CD4-positive, alpha-beta T cell treated with Interferon gamma for 1 hour (primary cell): ENCODE measurements around the gene WFDC2.
A peak's percentile ranks its signal among the peaks of the same experiment; 100 is the strongest.

Experiments
- DNase-seq: peaks from one replicate; pipeline ENCODE4 v3.0.0-alpha.2; 2020

The WFDC2 gene, protein sequence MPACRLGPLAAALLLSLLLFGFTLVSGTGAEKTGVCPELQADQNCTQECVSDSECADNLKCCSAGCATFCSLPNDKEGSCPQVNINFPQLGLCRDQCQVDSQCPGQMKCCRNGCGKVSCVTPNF

DNA sequence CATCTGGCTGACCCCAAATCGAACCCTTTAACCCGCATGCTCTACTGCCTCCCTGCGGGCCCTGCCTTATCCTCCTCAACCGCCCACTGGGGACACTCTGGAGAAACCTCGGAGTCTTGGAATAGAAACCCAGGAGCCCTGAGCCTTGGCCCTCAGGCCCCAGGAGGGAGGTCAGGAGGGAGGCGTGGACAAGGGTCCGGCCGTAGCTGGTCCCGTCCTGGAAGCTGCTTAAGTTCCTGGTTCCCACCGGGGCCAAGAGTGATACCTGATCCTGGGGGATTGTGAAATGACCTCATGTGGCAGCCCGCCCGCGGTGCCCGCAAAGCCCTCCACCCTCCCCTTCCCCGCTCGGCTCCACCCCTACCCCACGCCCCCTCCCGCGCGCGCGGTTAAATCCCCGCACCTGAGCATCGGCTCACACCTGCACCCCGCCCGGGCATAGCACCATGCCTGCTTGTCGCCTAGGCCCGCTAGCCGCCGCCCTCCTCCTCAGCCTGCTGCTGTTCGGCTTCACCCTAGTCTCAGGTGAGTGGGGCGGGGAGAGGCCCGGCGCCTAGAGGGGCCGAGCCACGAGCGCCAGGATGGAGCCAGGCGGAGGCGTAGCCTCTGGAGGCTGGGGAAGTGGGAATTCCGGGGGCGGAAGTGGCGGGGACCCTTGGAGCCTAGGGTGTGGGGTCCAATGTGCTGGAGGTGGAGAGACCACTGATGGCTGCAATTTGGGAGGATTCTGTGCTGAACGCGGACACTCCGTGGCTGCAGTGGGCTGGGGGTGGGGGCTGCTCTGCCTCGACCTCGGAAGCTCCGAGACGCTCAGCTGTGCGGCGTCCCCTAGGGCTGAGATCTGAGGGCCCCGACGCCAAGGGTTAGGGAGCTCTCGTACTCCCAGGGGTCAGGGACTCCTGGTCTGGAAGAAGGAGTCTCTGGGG, at the start of gene WFDC2:
TSS of gene WFDC2 (plus strand) at position 418 of the 926 bp plus-strand sequence. CDS start at position 447, 29 bp downstream.
- DNase-seq: no peak

- DNase-seq: no peak
Measured at GRCh38 chr20:45420125-45420524, 49.4 kb upstream of the WFDC2 start.

DNA sequence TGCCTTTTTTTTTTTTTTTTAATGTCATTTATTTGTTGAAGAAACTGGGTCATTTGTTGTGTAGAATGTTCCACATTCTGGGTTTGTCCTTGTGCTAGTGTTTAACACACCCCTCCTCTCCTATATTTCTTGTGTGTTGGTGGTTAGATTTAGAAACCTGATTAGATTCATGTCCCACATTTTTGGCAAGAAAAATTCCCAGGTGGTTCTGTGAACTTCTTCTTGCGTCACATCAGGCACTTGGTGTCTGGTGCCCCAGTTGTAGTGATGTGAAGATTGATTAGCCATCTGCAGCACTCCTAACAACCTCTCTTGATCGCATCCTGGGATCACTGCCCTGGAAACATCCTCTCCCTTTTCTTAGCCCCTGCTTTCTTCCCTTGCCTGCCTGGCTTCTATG, 45.9 kb upstream of the WFDC2 start:
- DNase-seq: no peak

- no peak for DNase-seq
Measured at GRCh38 chr20:45425561-45425960, 44.0 kb upstream of the WFDC2 start.

- DNase-seq: no peak
Measured at GRCh38 chr20:45426320-45427016, 43.1 kb upstream of the WFDC2 start.

DNA sequence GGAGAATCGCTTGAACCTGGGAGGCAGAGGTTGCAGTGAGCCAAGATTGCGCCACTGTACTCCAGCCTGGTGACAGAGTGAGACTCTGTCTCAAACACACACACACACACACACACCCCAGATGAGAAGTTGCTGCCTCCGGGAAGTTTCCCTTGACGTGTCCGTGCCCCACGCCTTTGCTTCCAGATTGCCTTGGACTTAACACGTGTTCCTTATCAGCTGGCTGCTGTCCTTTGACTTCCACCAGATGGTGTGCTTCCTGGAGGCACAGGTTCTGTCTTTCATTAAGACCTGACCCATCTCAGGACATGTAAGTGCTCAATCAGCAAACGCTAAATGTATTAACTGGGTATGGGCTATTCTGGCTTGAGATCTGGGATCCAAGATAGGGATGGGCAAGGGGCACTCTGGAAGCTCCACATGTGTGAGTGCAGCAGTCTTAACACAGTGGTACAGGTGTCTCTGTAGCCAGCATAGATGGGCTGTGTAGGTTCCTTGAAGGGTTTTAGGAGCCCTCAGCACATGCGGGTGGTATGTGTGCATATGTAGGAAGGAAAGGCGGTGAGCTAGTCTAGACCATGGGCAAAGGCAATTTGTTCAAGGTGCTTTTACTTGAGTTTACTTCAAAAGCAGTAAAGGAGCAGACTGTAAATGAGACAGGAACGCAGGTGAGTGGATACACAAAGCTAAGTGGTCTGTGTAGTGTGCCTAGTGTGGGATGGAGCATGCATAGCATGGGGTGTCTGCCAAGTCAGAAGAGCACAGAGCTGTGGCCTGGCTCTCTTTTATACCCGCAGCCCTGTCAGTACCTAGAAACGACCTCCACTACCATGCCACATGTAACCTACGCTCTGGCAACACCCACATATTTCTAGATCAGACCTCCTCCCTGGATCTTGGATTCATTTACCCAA, 42.1 kb upstream of the WFDC2 start:
- no peak for DNase-seq

DNA sequence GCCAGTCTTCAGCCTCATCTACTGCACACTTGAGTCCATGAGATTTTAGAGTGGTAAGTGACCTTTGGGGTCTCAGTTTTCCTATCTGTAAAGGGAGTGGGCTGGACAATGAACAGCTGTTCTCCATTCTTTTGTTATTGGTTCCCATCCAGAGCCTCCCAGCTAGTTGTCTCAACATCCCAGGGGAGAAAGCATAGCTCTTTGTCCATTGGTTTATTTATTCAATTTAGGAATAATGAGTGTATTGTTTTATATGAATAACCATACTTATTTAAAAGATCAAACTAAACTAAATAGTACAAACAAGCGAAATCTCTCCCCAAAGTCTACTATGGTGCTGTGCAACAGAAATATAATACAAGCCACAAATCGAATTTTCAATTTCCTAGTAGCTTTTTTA, 39.9 kb upstream of the WFDC2 start:
- DNase-seq: no peak

DNA sequence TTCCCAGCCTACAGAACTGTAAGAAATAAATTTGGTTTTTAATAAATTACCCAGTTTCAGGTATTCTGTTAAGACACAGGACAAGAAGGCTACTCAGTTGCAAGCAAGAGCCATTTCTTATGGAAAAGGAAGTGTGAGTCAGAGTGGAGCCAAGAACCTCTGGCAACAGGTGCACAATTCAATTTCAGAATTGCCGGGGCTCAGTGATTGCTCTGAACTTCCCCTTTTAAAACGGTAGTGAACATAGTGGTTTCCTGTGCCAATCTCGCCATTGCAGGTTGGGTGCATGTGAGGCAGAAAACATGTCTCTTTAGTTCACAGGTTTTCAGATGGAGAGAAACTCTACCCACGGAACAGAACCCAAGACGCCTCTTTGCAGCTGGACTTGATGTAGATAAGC, 37.3 kb upstream of the WFDC2 start:
- DNase-seq: peak; percentile 35

DNA sequence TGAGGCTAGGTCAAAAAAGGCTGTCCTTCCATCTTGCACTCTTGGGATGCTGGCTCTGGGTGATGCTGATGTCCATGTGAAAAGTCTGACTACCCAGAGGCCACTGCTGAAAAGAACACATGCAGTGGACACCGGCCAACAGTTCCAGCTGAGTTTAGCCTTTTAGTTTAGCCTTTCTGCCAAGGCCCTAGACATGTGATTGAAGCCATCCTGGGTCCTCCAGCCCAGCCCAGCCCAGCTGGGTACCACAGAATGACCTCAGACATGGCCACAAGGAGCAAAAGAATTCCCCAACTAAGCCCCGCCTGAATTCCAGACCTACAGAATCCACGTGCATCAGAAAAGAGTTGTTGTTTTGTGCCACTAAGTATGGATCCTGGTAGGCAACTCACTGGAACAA, 36.2 kb upstream of the WFDC2 start:
- no peak for DNase-seq

DNA sequence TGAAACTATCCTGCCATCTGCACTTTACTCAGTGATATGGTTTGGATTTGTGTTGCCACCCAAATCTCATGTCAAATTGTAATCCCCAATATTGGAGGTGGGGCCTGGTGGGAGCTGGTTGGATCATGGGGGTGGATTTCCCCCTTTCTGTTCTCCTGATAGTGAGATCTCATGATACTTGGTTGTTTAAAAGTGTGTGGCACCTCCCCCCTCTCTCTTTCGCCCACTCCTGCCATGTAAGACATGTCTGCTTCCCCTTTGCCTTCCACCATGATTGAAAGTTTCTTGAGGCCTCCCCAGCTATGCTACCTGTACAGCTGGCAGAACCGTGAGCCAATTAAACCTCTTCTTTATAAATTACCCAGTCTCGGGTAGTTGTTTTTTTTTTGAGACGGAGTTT, 35.6 kb upstream of the WFDC2 start:
- DNase-seq: no peak

DNA sequence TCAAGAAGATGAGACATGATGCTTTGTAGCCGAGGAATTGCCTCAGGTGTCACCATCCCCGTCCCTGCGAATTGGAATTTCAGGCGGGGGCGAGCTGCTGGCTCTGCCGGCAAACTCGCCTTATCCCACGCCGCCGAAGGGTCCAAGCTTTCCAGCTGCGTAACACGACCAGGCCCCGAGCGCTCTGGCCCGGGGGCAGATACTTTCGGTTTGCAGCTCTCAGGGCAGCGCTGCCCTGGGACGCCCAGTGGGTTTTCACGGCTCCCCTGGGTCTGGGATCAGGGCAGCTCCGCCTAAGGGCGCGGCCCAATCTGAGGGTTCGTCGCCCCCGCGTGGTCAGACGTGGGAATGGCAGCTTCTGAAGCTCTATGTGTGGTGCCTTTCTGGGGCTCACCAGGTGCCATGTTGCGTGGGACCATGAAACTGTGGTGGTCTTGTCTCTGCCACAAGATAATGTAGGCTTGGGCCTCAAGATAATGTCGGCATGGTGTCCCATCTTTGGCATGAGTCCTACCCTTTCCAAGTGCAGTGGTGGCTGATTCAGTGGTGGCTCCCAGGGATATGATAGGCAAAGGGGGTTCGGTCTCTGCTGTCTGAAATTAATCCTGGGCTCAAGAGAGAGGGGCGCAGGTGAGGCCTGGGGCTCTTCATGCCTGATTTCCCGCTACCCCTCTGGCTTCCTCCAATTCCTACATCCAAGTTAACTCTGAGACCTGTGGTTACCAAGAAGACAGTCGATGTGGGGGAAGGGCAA, 32.6 kb upstream of the WFDC2 start:
- peak; percentile 82 for DNase-seq

DNA sequence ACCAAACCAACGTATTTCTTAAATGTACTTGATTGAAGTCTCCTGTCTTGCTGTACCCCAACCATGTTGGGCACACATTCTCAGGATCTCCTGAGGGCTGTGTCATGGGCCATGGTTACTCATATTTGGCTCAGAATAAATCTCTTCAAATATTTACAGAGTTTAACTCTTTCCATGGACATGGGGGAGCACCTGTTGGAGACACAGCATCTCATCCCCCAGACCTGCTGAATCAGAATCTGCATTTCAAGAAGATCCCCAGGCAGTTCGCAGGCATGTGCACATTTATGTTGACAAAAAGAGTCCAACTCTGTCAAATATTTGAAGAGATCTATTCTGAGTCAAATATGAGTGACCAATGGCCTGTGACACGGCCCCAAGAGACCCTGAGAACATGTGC, 29.1 kb upstream of the WFDC2 start:
- DNase-seq: no peak

DNA sequence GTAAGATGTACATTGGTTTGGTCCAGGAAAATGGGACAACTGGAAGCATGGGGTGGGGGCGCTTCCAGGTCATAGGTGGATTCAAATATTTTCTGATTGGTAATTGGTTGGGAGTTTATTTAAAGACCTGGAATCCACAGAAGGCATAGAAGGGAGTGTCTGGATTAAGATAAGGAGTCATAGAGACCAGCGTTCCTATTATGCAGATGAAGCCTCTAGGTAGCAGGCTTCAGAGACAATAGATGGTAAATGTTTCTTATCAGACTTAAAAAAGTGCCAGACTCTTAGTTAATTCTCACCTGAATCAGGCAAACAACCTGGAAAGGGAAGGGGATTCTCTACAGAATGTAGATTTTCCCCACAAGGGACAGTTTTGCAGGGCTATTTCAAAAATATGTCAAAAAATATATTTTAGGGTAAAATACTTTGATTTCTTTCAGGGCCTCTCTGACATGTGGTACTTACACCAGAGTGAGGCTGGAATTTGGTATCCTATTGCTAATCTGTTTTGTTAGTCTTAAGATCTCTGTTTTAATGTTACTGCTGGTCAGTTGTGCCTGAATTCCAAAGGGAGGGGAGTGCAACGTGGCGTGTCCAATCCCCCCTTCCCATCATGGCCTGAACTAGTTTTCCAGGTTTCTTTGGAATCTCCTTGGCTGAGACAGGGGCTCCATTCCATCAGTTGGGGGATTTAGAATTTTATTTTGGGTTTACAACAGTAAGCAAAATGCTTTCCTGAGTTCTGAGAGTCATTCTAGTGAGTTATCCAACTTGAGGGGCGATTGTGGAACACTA, 28.5 kb upstream of the WFDC2 start:
- DNase-seq: no peak

DNA sequence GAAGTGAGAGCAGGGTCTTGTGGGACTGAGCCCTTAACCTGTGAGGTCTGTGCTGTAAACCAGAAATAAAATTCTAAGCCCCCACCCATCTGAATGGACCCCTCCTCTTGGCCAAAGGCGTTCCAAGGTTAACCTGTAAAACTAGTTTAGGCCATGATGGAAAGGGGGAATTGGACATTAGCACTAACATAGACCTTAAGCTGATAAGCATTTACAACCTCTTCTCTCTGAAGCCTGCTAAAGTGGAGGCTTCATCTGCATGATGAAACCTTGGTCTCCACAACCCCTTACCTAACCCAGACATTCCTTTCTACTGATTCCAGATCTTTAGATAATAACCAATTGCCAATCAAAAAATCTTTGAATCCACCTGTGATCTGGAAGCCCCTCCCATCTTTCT, 27.8 kb upstream of the WFDC2 start:
- DNase-seq: no peak

GRCh38 chr20:45444050-45444449, 25.5 kb upstream of the WFDC2 start:
- no peak for DNase-seq

GRCh38 chr20:45445805-45446562, 23.6 kb upstream of the WFDC2 start:
- no peak for DNase-seq

DNA sequence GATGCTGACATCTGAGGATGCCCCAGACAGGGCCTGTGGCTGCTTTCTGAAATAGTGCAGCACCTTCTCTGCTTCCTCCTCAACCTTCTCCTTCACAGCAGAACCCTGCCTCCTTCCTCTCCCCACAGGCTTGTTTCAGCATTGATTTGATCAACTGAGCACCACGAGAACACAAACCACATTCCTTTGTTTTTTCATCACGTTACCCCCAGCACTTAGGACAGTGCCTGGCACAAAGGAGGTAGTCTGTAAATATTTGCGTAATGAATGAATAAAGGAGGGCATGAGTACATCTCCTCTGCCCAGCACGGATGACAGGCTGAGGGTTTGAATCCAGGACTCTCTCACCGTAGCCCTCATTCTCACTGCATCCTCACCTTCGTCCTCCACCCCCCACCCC, 21.3 kb upstream of the WFDC2 start:
- no peak for DNase-seq

- DNase-seq: no peak
Measured at GRCh38 chr20:45449528-45449927, 20.0 kb upstream of the WFDC2 start.

DNA sequence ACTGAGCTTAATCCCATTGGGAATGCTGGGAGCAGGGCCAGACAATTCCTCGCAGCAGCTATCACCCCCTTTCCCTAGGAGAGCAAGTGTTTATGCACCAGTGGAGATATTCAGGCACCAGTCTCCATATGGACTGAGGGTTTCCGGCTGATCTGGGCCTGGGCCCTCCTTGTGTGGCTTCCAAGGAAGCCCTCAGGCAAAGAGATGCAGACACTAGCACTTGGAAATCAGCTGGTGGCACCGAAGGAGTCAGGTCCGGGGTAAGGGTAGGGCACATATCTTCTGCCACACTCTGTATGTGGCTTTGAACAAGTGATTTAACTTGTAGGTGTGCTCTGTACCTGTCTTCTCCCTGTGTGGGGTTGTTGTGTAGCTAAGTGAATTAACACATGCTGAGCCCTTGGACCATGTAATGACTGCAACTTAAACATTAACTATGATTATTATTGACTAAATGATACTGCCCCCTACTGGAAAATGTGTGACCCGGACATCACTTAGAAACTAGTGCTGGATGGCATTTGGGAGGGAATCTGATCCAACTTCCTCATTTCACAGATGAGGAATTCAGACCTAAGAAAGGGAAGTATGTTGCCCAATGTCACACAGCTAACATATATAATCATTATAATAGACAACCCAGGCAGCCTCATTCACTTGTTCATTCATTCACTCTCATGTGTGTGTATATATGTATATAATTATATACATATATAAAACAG, 19.3 kb upstream of the WFDC2 start:
- DNase-seq: peak; percentile 19

DNA sequence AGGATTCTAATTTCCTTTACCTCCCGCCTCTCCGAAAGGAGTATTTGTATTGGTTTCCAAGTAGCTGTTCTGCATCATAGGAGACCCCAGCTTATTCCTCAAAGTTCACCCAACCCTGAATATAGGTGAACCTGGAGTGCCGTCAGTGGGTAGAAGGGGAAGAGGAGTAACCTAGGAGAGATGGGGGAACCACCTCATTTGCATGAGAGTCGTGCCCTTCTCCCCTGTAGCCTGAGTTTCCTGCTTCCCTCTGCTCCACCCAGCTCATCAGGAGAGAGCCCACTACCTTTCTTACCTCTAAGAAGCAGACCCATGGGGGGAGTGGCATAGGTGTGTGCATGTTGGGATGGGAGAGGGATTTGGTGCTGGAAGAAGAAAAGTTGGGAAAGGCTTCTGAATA, 17.3 kb upstream of the WFDC2 start:
- no peak for DNase-seq
